ENCODE results near the gene ALDH1A2. TPM values are rescaled to one million over a fixed set of nuclear protein-coding genes. Genes with fewer than 3 reads are reported as not detected.

Gene ALDH1A2
- total RNA-seq, 1 experiment from 2014 or later: 4.0 TPM

- Histone ChIP-seq H3K4me3 (no peak overlapping the region), H3K9me2 (ENCODE audit: insufficient read depth) (no peaks in the 10 kb centered on the region), H3K27ac (no peak overlapping the region), H3K4me2 (no peak overlapping the region), H3F3A (ENCODE audit: insufficient read depth, low read depth) (no peaks in the 10 kb centered on the region), H3K27me3 (ENCODE audit: insufficient read depth, low read depth) (no peaks in the 10 kb centered on the region), H2AFZ (no peak overlapping the region), H3K36me3 (ENCODE audit: low read depth) (no peaks in the 10 kb centered on the region), H4K20me1 (ENCODE audit: insufficient read depth) (no peaks in the 10 kb centered on the region), H3K9me3 (ENCODE audit: insufficient read depth, low read depth) (no peaks in the 10 kb centered on the region), H3K79me2 (ENCODE audit: low read depth) (no peaks in the 10 kb centered on the region), H3K4me1 (replicated peaks; ENCODE audit: insufficient read depth) (no peaks in the 10 kb centered on the region)
- DNase-seq: no peak
- intact Hi-C loops (cut with micrococcal nuclease; ENCODE audit: unreplicated experiment): no loop called here
- CTCF ChIA-PET: no interaction called here
- POLR2A ChIA-PET (ENCODE audit: unreplicated experiment): no interaction called here
- no TSS peak for BruUV-seq (replicated peaks)
- TF ChIP-seq EZH2 (IDR thresholded peaks at IDR 0.05; ENCODE audit: low read depth) (no peak), CTCF (conservative IDR thresholded peaks at IDR 0.05) (no peak)
Observed at GRCh38 chr15:58015565-58015964, 49.9 kb downstream of the ALDH1A2 start.

GRCh38 chr15:58014470-58014869 lies 51.0 kb downstream of the ALDH1A2 start:
- Histone ChIP-seq H3K27me3 (ENCODE audit: insufficient read depth, low read depth) (no peaks in the 10 kb centered on the region), H4K20me1 (ENCODE audit: insufficient read depth) (no peaks in the 10 kb centered on the region), H3K27ac (no peak overlapping the region), H3F3A (ENCODE audit: insufficient read depth, low read depth) (no peaks in the 10 kb centered on the region), H3K4me3 (no peak overlapping the region), H3K79me2 (ENCODE audit: low read depth) (no peaks in the 10 kb centered on the region), H3K36me3 (ENCODE audit: low read depth) (no peaks in the 10 kb centered on the region), H3K9me2 (ENCODE audit: insufficient read depth) (no peaks in the 10 kb centered on the region), H3K9me3 (ENCODE audit: insufficient read depth, low read depth) (no peaks in the 10 kb centered on the region), H3K4me1 (replicated peaks; ENCODE audit: insufficient read depth) (no peaks in the 10 kb centered on the region), H3K4me2 (no peak overlapping the region), H2AFZ (no peak overlapping the region)
- TF ChIP-seq CTCF (conservative IDR thresholded peaks at IDR 0.05) (no peak), EZH2 (IDR thresholded peaks at IDR 0.05; ENCODE audit: low read depth) (no peak)
- intact Hi-C loops (cut with micrococcal nuclease; ENCODE audit: unreplicated experiment): no loop called here
- no peak for DNase-seq
- ChIA-PET CTCF (no interaction called here), POLR2A (ENCODE audit: unreplicated experiment) (no interaction called here)
- BruUV-seq (replicated peaks): no TSS peak

- H3F3A ChIP-seq (ENCODE audit: insufficient read depth, low read depth): no peaks in the 10 kb centered on the region
- H4K20me1 ChIP-seq (ENCODE audit: insufficient read depth): no peaks in the 10 kb centered on the region
- no peaks in the 10 kb centered on the region for H3K36me3 ChIP-seq (ENCODE audit: low read depth)
- no TSS peak for BruUV-seq (replicated peaks)
- no peaks in the 10 kb centered on the region for H3K9me2 ChIP-seq (ENCODE audit: insufficient read depth)
- no peaks in the 10 kb centered on the region for H3K9me3 ChIP-seq (ENCODE audit: insufficient read depth, low read depth)
- no peak for DNase-seq
- H3K4me3 ChIP-seq: no peak overlapping the region
- no peaks in the 10 kb centered on the region for H3K4me1 ChIP-seq (replicated peaks; ENCODE audit: insufficient read depth)
- H3K27ac ChIP-seq: no peak overlapping the region
- no peaks in the 10 kb centered on the region for H3K27me3 ChIP-seq (ENCODE audit: insufficient read depth, low read depth)
- H2AFZ ChIP-seq: no peak overlapping the region
- intact Hi-C loops (cut with micrococcal nuclease; ENCODE audit: unreplicated experiment): no loop called here
- no peak overlapping the region for H3K4me2 ChIP-seq
- POLR2A ChIA-PET (ENCODE audit: unreplicated experiment): no interaction called here
- TF ChIP-seq EZH2 (IDR thresholded peaks at IDR 0.05; ENCODE audit: low read depth) (no peak), CTCF (conservative IDR thresholded peaks at IDR 0.05) (no peak)
- H3K79me2 ChIP-seq (ENCODE audit: low read depth): no peaks in the 10 kb centered on the region
- CTCF ChIA-PET: no interaction called here
Observed at GRCh38 chr15:58014040-58014439, 51.5 kb downstream of the ALDH1A2 start.
